SH-SY5Y (cell line): ENCODE data around the gene GNB4.

ENCODE experiments used
- GATA2 ChIP-seq: IDR thresholded peaks from 2 replicates; pipeline ENCODE4 v1.6.1; 2011; ENCODE audit warnings: mild to moderate bottlenecking, low read depth, low read length
- GATA3 ChIP-seq: IDR thresholded peaks from 2 replicates; pipeline ENCODE4 v1.6.1; 2011; ENCODE audit warnings: low read depth, mild to moderate bottlenecking, low read length, moderate library complexity

GRCh38 chr3:179463319-179463718 lies 12.0 kb upstream of the GNB4 start:
- no peak for TF ChIP-seq GATA2
- TF ChIP-seq GATA3 = no peak
